Stimulated activated CD4-positive, alpha-beta T cell treated with anti-CD3 and anti-CD28 coated beads, Interleukin-2, amount 100 ng/mL, for 24 hours (primary cell): Measurements from ENCODE around the gene GABRP.
"Not testable (repeated sequence)": the region's sequence is repeated elsewhere in the genome, so short reads cannot be mapped to it uniquely, and the experiment has no call there.

Source experiments
- DNase-seq, 2 donors: peaks; one replicate each; pipeline ENCODE4 v3.0.0-alpha.2; 2020

GABRP gene

DNA sequence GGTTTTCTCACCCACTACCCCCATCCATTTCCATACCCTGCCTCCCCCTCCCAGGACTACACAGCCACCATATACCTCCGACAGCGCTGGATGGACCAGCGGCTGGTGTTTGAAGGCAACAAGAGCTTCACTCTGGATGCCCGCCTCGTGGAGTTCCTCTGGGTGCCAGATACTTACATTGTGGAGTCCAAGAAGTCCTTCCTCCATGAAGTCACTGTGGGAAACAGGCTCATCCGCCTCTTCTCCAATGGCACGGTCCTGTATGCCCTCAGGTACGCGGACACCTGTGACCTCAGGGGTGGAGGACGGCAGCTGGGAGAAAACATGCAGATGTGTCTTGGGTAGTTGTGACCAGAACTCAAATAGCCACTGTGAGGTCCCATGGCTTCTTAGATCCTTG, 11.6 kb downstream of the GABRP start:
- no peak for DNase-seq

DNA sequence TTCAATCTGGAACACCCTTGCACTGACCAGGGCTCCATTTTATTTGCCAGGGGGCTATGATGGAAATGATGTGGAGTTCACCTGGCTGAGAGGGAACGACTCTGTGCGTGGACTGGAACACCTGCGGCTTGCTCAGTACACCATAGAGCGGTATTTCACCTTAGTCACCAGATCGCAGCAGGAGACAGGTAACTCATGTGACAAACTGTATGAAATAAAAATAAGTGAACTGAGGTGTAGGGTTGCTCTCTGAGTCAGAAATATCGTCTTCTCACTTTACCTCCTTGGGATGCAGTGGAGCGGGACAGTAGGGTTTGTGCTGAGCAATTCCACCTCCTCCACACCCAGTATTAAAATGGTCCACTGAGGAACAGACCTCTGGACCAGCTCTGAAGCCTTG, 22.1 kb downstream of the GABRP start:
- DNase-seq: no peak

DNA sequence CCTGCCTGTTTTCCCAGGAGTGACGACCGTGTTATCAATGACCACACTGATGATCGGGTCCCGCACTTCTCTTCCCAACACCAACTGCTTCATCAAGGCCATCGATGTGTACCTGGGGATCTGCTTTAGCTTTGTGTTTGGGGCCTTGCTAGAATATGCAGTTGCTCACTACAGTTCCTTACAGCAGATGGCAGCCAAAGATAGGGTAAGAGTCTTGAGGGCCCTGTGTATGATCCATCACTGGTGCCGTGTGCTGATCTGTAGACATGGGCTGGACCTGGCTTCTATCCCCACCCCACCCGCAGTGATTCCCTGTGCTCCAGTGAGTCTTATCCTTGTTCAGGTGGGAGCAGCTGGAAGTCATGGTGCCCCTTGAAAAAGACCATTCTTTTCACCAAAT, 26.0 kb downstream of the GABRP start:
- DNase-seq: no peak

DNA sequence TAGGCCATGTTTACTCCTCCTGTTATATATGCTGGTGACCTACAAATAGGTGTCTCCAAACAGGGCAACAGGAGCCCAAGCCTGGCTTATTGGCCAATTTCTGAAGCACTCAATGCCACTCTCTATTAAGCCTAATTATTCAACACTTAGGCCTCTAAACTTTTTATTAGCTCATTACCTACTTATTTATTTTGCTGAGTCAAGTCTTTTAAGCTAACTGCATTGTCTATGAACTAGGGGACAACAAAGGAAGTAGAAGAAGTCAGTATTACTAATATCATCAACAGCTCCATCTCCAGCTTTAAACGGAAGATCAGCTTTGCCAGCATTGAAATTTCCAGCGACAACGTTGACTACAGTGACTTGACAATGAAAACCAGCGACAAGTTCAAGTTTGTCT, 28.2 kb downstream of the GABRP start:
- DNase-seq: no peak

DNA sequence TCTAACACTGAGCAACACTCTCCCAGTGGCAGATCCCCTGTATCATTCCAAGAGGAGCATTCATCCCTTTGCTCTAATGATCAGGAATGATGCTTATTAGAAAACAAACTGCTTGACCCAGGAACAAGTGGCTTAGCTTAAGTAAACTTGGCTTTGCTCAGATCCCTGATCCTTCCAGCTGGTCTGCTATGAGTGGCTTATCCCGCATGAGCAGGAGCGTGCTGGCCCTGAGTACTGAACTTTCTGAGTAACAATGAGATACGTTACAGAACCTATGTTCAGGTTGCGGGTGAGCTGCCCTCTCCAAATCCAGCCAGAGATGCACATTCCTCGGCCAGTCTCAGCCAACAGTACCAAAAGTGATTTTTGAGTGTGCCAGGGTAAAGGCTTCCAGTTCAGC, 29.7 kb downstream of the GABRP start:
- no peak for DNase-seq

DNA sequence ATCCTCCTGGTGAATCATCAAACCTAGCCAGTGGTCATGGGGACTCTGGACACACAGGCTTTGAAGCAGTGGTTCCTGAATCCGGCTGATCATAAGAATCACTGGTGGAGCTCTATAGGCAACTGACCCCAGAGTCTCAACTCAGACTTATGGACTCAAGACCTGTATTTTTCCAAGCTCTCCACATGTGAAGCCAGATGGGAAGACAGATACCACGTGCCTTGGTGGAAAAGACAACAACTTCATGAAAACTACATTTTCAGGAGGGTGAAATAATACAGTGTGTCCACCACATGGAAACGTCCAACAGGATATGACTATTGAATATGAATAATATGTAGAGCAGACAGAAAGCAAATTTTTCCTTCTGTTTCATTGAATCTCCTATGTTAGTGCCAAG, 33.7 kb downstream of the GABRP start:
- no peak for DNase-seq

DNA sequence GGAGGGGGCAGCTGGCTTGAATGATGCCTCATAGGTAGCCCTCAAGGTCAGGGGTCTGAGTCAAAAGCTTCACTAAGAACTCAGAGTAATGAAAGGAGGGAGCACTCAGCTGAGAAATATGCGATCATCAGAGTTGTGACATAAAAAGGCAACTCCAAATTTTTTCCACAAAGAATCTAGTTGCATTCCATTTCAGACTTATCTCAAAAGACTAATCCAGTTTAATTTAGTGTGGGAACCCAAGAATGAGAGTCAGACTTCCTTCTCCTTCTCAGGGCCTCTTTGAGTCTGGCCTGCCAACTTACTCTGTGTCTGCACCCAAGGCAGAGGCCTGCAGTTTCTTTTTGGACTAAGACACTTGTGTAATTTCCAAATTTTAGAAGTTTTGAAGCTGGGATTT, 34.7 kb downstream of the GABRP start:
- no peak for DNase-seq

DNA sequence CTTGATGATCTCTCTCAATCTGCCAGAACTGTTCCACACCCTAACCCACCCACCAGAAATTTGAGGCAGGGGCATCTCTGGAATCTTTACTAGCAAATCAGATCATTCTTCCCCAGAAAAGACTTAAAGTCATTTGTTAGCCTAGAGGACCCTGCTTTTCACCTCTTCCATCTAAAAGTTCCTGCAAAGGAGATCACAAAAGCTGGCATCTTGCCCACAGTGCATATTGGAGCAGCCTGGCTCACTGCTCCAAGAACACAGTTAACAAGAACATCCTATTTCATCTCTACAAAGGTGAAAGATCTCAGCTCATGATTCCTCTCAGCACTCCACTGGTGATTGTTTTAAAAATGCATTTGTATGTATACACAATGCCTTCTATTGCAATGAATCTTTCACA, 36.3 kb downstream of the GABRP start:
- no peak for DNase-seq

DNA sequence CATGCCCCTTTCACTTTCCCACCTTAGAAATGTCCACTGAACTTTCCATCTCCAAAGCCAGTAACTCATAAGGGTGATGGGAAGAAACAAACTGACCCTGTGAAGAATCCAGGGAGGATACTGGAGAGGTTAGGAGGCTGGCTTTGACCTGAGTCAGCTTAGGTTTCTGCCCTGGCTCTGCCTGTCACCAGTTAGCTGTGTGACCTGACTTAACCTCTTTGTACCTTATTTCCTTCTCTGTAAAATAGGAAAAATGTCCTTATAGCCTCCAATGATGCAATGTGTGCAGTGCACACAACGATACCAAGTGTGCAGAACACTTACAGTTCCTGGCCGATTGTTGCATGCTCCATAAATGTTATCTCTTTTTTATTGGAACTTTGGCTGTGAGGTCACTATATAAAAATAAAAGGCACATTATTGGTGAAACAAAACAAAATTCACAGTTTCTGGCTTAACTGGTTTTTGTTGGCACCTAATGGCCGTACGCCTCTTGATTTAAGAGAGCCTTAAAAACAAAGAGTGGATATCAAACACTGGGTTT, 37.8 kb downstream of the GABRP start:
- no peak for DNase-seq

DNA sequence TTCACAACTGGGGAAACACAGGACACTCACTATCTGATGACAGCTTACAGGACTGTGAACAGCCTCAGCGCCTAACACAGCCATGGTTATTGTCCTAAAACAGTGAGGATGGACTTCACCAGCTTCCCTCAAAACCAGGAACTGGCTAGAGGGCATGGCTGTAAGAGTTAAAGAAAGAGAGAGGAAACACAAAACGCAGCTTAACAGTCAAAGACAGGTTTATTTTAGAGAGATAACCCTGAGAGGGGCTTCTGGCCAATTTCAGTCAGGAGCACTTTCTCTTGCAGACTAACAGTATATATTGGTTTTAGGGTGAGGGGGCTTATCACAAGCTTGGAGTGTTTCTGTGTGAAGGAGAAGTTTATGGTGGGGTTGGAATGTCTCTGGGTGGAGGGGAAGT, 42.6 kb downstream of the GABRP start:
- DNase-seq: no peak

DNA sequence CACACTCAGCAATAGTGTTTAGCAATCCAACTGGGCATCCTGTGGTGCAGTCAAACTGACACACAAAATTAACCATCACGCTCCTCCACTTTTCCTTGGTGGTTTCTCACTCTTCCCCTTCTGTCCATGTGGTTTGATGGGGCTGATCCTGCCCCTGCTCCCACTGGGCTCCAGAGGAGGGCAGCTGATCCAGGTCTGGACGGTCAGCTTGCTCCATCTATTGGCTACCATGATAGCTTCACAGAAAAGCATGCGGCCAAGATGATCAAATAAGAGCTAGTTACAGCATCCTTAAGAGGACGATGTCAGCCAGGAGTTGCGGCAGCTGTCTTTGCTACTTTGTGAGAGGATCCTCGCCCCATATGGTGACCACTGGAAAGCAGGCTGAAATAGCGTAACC, 48.7 kb downstream of the GABRP start:
- DNase-seq: no peak

DNA sequence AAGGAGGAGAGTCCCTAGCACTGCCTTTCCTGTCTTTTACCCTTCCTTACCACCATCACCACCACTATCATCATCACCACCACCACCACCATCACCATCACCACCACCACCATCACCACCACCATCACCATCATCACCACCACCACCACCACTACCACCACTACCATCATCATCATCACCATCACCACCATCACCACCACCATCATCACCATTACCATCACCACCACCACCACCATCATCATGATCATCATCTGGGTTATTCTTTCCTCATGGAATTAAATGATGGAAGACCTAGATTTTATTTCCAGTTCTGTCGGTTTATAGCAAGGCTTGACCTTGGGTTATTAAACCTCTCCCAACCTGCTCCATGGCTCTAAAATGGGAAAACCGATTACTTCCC, 50.5 kb downstream of the GABRP start:
- not testable (repeated sequence) for DNase-seq

DNA sequence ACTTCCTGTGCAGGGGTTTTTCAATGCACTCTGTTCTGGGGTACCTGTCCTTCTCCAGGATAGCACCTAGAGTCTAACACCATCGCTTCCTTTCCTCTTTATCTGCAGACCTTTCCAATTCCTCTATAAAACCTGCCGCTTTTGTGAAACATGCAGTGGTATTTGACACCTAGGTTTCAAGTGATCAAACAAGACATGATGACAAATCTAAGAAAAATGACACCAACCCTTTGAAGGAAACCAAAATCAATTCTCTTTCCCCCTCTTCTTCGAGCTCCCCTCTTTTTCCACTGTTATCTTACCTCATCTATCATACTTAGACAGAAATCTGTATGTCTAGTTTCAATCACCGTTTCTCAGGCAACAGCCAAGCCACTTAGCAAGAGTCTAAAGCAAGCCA, 52.7 kb downstream of the GABRP start:
- no peak for DNase-seq

DNA sequence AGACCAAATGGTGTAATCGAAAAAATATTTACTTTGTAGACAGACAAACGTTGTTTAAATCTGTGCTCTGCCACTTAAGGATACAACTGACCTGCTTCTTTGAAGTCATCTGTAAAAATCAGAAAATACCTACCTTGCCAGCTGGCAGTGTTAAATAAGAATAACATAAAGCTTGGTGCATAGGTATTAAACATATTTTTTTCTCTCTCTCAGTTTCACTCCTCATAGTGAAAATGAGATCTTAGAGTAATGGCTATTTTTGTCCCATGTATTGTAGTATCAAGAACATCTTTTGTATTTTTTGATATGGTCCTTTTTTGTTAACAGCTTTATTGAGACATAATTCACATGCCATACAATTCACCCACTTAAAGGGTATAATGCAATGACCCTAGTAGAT, 60.3 kb downstream of the GABRP start:
- no peak for DNase-seq

DNA sequence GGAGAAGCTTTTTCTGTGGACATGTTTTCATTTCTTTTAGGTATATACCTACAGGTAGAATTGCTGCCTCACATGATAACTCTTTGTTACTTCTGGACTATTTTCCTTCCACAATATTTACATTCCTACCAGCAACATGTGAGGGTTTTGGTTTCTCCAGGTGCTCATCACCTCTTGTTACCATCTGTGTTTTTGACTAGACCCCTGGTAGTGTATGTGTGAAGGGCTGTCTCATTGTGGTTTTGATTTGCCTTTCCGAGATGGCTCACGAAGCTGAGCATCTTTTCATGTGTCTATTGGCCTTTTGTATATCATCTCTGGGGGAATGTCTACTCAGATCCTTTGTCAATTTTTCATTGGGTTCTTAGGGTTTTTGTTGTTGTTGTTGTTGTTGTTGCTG, 61.1 kb downstream of the GABRP start:
- DNase-seq: no peak

DNA sequence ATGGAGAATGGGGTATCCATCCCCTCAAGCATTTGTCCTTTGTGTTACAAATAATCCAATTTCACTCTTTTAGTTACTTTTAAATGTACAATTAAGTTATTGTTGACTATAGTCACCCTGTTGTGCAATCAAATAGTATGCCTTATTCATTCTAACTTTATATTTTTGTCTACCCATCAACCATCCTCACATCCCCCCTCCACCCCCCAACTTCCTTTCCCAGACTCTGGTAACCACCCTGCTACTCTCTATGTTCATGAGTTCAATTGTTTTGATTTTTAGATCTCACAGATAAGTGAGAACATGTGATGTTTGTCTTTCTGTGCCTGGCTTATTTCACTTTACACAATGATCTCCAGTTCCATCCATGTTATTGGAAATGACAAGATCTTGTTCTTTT, 62.9 kb downstream of the GABRP start:
- no peak for DNase-seq

DNA sequence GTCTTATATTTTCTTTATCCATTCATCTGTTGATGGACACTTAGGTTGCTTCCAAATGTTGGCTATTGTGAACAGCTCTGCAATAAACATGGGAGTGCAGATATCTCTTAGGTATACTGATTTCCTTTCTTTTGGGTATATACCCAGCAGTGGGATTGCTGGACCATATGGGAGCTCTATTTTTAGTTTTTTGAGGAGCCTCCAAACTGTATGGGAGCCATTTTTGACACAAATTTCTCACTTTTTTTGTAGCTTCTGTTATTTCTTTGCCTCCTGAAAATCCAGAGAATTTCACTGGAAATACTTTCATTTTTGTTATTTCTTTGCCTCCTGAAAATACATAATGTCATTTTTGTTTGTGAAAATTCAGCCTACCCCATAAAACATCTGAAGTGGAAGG, 63.3 kb downstream of the GABRP start:
- DNase-seq: no peak

DNA sequence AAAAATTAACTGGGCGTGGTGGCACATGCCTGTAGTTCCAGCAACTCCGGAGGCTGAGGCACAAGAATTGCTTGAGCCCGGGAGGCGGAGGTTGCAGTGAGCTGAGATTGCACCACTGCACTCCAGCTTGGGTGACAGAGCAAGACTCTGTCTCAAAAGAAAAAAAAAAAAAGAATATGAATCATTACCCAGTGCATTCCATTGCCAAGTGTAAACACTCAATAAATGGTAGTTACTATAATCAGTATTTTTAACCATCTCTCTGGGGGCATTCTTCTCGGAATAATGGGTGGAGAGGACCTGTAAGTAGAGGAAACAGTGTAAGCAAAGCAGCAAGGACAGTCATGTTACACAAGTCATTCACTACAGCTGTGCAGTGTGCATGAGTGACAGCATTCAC, 64.5 kb downstream of the GABRP start:
- DNase-seq: no peak

DNA sequence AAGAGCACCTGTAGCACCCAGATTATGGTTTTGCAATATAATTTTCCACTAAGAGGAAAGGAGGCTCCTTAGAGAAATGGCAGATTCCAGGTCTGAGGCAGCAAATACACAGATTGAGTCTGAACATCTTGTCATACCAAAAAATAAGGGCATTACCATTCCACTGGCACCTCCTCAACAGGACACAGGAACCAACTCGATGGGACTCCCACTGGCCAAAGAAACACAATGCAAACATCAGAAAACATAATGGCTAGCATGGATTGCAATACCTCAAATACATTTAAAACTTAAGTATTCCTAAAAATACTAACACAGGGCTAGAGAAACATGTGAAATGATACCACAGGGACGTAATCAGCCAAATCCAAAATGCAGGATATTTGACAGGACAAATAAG, 65.8 kb downstream of the GABRP start:
- DNase-seq: no peak

DNA sequence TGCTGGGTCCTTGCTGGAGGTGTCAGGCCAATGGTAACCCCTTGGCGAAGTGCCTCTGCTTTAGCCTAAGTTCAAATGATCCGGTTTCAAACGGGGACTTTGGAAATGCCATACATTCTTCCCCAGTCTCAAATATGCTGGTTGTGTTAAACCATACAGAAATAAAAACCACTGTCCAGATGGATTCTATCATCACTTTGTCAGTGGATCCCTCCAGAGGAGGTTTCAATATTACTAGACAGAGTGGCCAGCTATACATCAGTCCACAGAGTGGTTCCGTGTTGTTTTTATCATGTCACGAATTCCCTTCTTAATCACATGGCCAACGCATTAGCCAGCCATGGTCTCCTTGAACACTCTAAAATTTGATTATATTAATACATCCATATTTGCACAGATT, 71.0 kb downstream of the GABRP start:
- no peak for DNase-seq

DNA sequence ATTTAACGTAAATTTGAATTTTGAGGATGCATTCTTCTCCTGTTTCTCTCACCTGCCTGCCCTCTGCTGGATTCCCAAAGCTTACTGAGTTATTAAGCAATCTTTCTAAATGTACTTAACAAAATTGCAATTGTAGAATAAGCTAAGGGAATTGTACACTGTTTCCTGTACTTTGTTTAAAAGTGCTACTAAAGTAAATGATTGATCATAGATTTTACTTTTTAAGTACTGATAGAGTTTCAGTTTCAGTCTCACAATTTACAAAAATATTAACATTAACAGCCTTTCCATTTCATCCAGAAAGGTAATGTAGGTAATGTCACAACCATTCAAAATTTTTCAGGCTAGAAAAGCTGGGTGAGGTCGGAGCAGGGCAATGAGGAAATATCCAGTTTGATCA, 73.5 kb downstream of the GABRP start:
- no peak for DNase-seq

DNA sequence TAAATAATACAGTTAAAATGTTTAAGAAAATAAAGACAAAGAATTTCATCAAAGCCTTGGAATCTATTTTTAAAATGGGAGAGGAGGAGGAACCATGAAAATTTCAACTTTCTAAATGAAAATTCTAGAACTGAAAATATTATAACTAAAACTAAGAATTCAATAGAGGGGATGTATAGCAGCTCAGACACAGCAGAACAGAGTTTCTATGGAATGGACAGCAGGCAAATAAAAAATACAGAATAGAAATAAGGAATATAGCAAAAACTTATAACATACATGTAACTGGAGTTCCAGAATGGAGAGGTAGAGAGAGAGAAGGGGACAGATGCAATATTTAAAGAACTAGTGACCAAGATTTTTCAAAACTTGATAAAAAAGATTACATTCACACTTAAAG, 76.9 kb downstream of the GABRP start:
- DNase-seq: no peak

DNA sequence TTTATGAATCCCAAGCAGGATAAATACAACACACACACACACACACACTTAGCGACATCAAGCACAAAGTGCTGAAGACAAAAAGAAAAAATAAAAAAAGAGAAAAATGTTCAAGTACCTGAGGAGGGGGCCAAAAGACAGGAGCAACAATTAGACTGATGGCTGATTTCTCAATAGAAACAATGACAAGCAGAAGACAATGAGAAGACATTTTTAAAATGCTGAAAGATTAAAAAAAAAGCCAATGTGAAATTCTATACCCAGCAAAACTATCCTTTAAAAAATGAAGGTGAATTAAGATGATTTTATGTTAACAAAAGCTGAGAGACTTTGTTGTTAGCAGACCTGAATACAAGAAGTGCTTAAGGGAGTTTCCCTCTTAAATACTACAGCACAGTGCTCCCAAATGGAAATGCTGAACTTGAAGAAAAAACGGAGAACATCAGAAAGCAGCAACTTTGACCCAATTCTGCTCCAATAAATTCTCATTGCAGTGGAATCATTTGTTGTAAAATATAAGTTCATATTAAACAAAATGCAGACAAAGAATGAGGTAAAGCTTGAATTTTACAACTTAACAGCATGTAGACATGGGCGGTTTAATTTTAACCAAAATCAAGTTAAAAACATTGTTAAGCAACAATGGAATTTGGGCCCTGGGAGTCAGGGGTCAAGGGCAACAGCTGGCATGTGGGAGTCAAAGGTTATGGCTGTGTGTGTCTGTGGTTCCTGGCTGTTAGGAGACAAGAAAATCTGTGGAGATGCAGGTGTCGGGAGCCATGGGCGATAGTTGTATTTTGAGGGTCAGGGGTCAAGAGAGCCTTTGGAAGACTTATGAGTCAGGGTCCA, 77.5 kb downstream of the GABRP start:
- DNase-seq: no peak

DNA sequence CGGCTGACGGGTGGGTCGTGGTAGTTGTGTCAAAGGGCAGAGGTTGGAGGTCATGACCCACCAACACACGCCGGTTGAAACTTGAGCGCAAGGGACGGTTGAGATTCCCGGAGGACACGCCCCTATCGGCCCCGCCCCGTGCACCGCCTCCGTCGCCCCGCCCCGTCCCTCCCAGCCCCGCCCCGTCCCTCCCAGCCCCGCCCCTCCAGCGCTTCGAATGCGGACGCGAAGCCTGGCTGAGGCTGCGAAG, 78.1 kb downstream of the GABRP start:
- DNase-seq: peak in 1 of 2 donors; percentile 1
